ENCODE results near the gene URB2. TPM values are rescaled to one million over a fixed set of nuclear protein-coding genes. Genes with fewer than 3 reads are reported as not detected.

The URB2 gene
- total RNA-seq, 1 experiment from 2014 or later = 20.4 TPM

- Histone ChIP-seq H3K9me2 (ENCODE audit: insufficient read depth) (no peaks in the 10 kb centered on the region), H2AFZ (ENCODE audit: low read depth, low read length, poor library complexity, severe bottlenecking) (no peak overlapping the region), H3K9ac (ENCODE audit: low read length) (no peak overlapping the region), H3K4me2 (ENCODE audit: low read length) (no peak overlapping the region), H3K36me3 (ENCODE audit: control insufficient read depth in 1 of 2, insufficient read depth in 2 of 2, low read length in 2 of 2) (no peaks in the 10 kb centered on the region), H4K20me1 (ENCODE audit: insufficient read depth) (no peaks in the 10 kb centered on the region), H3K4me3 (replicated peaks in 1 of 2; ENCODE audit: low read depth in 1 of 2, low read length in 2 of 2) (no peak overlapping the region), H3K27me3 (ENCODE audit: insufficient read depth, low read length) (no peaks in the 10 kb centered on the region), H3K79me2 (ENCODE audit: insufficient read depth, low read length) (no peaks in the 10 kb centered on the region), H3K4me1 (ENCODE audit: control insufficient read depth in 1 of 2, insufficient read depth in 2 of 2, low read length in 2 of 2) (no peaks in the 10 kb centered on the region), H3K27ac (ENCODE audit: low read depth, low read length) (no peak overlapping the region), H3K9me3 (ENCODE audit: control insufficient read depth in 1 of 2, insufficient read depth in 1 of 2, low read depth in 1 of 2, low read length in 2 of 2) (peaks cover 0 to 4% of the 10 kb centered on the region in 2 experiments; a peak in 1 of 4 replicates)
- no TSS peak for BruUV-seq (replicated peaks)
- DNase-seq (ENCODE audit: low read depth, low spot score) (no peak), ATAC-seq (no peak)
- ChIA-PET POLR2A (no interaction called here), CTCF (no interaction called here), RAD21 (ENCODE audit: low non-redundant PET in 1 of 2, low total read pairs in 2 of 2, uncharacterized antibody in 2 of 2, unreplicated experiment in 2 of 2) (no interaction called here)
- no peak for TF ChIP-seq TCF7L2 (IDR thresholded peaks at IDR 0.05; ENCODE audit: borderline replicate concordance, extremely low read depth, insufficient read depth, insufficient read length)
- TF ChIP-seq ATF3 (IDR thresholded peaks at IDR 0.05) = no peak
- TF ChIP-seq, protein P1, sequence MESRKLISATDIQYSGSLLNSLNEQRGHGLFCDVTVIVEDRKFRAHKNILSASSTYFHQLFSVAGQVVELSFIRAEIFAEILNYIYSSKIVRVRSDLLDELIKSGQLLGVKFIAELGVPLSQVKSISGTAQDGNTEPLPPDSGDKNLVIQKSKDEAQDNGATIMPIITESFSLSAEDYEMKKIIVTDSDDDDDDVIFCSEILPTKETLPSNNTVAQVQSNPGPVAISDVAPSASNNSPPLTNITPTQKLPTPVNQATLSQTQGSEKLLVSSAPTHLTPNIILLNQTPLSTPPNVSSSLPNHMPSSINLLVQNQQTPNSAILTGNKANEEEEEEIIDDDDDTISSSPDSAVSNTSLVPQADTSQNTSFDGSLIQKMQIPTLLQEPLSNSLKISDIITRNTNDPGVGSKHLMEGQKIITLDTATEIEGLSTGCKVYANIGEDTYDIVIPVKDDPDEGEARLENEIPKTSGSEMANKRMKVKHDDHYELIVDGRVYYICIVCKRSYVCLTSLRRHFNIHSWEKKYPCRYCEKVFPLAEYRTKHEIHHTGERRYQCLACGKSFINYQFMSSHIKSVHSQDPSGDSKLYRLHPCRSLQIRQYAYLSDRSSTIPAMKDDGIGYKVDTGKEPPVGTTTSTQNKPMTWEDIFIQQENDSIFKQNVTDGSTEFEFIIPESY (IDR thresholded peaks at IDR 0.05; ENCODE audit: extremely low read depth, insufficient replicate concordance, low read length) = no peak
- TF ChIP-seq, protein P2, sequence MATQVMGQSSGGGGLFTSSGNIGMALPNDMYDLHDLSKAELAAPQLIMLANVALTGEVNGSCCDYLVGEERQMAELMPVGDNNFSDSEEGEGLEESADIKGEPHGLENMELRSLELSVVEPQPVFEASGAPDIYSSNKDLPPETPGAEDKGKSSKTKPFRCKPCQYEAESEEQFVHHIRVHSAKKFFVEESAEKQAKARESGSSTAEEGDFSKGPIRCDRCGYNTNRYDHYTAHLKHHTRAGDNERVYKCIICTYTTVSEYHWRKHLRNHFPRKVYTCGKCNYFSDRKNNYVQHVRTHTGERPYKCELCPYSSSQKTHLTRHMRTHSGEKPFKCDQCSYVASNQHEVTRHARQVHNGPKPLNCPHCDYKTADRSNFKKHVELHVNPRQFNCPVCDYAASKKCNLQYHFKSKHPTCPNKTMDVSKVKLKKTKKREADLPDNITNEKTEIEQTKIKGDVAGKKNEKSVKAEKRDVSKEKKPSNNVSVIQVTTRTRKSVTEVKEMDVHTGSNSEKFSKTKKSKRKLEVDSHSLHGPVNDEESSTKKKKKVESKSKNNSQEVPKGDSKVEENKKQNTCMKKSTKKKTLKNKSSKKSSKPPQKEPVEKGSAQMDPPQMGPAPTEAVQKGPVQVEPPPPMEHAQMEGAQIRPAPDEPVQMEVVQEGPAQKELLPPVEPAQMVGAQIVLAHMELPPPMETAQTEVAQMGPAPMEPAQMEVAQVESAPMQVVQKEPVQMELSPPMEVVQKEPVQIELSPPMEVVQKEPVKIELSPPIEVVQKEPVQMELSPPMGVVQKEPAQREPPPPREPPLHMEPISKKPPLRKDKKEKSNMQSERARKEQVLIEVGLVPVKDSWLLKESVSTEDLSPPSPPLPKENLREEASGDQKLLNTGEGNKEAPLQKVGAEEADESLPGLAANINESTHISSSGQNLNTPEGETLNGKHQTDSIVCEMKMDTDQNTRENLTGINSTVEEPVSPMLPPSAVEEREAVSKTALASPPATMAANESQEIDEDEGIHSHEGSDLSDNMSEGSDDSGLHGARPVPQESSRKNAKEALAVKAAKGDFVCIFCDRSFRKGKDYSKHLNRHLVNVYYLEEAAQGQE (IDR thresholded peaks at IDR 0.05; ENCODE audit: low read depth) = no peak
- TF ChIP-seq MAX (IDR thresholded peaks at IDR 0.05) = no peak
- TF ChIP-seq CBX3 (IDR thresholded peaks at IDR 0.05; ENCODE audit: low read depth) = no peak
- intact Hi-C loops (cut with micrococcal nuclease) = no loop called here
Observed at GRCh38 chr1:229685149-229685548, 59.1 kb downstream of the URB2 start.
